GM23338 (cell line): ENCODE measurements around the gene ADAM10.

Experiments
- EZH2phosphoT487 ChIP-seq: fragments of 200-600 bp; sonication (generic); IDR thresholded peaks from one replicate; pipeline ENCODE4 v1.8.1; 2018; ENCODE audit warnings: antibody characterized with exemption; ENCODE audit not compliant: unreplicated experiment
- TF ChIP-seq, protein P1 (sequence below): IDR thresholded peaks from 2 replicates; pipeline ENCODE4 v1.6.1; 2016; ENCODE audit warnings: antibody characterized with exemption
- TF ChIP-seq, protein P2 (sequence below), 2 experiments: fragments of 200-600 bp in 1 of 2; sonication (generic) in 1 of 2; conservative IDR thresholded peaks; 2 replicates each; pipeline versions ENCODE4 v1.5.1 to v1.6.1; 2016 to 2017; ENCODE audit warnings: antibody characterized with exemption in 2 of 2, low read depth in 2 of 2, mild to moderate bottlenecking in 2 of 2, moderate library complexity in 1 of 2

DNA sequence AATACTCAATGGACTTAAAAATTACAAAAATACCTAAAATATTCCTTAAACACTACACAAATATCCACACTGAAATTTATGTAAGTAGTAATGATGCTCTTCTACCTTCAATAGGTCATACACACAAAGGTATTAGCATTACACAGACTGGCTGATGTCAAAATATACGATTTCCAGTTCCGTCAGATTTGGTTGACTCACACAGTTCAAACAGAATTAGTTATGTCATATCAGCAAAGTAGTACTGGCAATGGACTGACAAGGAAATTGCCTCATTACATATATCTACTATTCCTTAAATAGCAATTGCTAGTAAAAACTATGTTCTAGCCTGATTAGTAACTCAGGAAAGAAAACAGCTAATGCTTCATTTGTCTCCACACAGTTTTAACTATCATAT, 70.8 kb downstream of the ADAM10 start:
- no peak for TF ChIP-seq EZH2phosphoT487
- TF ChIP-seq, protein P1, sequence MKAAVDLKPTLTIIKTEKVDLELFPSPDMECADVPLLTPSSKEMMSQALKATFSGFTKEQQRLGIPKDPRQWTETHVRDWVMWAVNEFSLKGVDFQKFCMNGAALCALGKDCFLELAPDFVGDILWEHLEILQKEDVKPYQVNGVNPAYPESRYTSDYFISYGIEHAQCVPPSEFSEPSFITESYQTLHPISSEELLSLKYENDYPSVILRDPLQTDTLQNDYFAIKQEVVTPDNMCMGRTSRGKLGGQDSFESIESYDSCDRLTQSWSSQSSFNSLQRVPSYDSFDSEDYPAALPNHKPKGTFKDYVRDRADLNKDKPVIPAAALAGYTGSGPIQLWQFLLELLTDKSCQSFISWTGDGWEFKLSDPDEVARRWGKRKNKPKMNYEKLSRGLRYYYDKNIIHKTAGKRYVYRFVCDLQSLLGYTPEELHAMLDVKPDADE, result no peak
- TF ChIP-seq, protein P2, sequence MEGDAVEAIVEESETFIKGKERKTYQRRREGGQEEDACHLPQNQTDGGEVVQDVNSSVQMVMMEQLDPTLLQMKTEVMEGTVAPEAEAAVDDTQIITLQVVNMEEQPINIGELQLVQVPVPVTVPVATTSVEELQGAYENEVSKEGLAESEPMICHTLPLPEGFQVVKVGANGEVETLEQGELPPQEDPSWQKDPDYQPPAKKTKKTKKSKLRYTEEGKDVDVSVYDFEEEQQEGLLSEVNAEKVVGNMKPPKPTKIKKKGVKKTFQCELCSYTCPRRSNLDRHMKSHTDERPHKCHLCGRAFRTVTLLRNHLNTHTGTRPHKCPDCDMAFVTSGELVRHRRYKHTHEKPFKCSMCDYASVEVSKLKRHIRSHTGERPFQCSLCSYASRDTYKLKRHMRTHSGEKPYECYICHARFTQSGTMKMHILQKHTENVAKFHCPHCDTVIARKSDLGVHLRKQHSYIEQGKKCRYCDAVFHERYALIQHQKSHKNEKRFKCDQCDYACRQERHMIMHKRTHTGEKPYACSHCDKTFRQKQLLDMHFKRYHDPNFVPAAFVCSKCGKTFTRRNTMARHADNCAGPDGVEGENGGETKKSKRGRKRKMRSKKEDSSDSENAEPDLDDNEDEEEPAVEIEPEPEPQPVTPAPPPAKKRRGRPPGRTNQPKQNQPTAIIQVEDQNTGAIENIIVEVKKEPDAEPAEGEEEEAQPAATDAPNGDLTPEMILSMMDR (conservative IDR thresholded peaks at IDR 0.05; ENCODE audit: low read depth in 2 of 2), result no peak
